ENCODE measurements around the gene TMEM235.
"Not testable (repeated sequence)": the region's sequence is repeated elsewhere in the genome, so short reads cannot be mapped to it uniquely, and the experiment has no call there.

The TMEM235 gene

GRCh38 chr17:78219396-78220150 lies 11.9 kb upstream of the TMEM235 start:
- DNase-seq = no peak

- no peak for DNase-seq
Measured at GRCh38 chr17:78223061-78223460, 8.4 kb upstream of the TMEM235 start.

GRCh38 chr17:78223765-78224164 lies 7.7 kb upstream of the TMEM235 start:
- no peak for DNase-seq

GRCh38 chr17:78224231-78225087 lies 7.0 kb upstream of the TMEM235 start:
- DNase-seq = no peak

- no peak for DNase-seq
Measured at GRCh38 chr17:78225088-78225865, 6.2 kb upstream of the TMEM235 start.

- no peak for DNase-seq
Measured at GRCh38 chr17:78226055-78226758, 5.2 kb upstream of the TMEM235 start.

DNA sequence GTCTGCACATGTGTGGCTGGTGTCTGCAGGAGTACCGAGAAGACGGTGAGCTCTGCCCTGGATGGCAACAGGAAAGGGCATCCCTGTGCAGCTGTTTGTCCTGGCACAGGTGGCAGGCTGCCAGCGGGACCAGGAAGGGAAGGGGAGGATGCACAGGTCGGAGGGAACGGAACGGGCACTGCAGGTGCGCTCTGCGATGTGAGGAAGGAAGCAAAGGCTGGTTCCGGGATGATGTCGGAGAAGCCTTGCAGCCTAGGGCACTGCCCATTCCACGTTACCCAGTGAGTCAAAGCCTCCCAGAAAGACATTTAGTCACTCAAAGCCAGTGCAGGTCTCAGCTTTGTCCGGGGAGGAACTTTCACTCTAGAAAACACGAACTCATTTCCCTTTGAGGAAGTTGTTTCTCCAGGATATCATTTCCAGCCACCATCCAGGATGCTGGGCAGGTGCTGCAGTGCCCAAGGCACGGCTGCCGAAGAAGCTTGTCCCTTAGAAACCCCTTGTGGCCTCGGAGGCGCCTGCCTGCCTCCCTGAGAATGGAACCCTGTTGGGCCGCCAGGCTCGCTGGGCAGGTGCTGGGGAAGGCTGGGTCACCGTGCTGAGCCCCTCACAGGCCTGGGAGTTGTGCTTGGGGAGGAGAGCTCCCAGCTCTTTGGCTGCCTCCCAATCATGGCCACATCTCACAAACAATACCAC lies 4.5 kb upstream of the TMEM235 start:
- no peak for DNase-seq

- DNase-seq = no peak
Measured at GRCh38 chr17:78227455-78227916, 3.9 kb upstream of the TMEM235 start.

- no peak for DNase-seq
Measured at GRCh38 chr17:78228176-78228575, 3.3 kb upstream of the TMEM235 start.

- no peak for DNase-seq
Measured at GRCh38 chr17:78230252-78230962, 1.0 kb upstream of the TMEM235 start.

GRCh38 chr17:78231991-78232858 lies 794 bp downstream of the TMEM235 start:
- DNase-seq = no peak

DNA sequence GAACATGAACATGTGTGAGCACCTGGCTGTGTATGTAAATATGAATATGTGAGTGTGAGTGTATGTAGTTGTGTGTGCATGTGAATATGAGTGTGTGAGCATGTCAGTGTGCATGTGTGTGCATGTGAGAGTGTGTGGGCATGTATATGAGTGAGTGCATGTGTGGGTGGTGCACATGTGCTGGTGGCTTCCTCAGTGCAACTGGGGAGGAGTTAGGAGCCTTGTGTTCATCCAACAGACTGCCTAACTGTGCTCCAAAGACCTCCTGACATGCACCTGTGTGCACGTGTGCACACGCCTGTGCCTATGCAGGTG lies 1.4 kb downstream of the TMEM235 start:
- no peak for DNase-seq

DNA sequence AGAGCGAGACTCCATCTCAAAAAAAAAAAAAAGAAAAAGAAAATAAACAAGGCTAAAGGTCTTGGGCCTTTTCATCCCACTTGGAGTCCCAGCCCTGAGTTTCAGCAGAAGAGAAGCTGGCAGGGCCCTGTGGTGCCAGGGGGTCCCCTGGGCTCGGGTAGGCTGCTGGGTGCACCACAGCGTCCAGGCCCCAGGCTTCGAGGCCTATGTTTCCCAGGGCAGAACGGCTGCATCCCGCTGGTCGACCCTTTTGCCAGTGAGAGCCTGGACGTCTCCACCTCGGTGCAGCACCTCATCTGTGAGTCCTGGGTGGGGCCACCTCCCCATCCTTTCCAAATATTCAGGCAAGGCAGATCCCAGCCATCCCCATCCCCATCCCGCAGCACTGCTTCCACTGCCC lies 2.2 kb downstream of the TMEM235 start:
- no peak for DNase-seq

GRCh38 chr17:78234261-78234865 lies 2.9 kb downstream of the TMEM235 start:
- DNase-seq = no peak

- not testable (repeated sequence) for DNase-seq
Measured at GRCh38 chr17:78235022-78235421, 3.6 kb downstream of the TMEM235 start.

- DNase-seq = no peak
Measured at GRCh38 chr17:78235885-78236284, 4.5 kb downstream of the TMEM235 start.

DNA sequence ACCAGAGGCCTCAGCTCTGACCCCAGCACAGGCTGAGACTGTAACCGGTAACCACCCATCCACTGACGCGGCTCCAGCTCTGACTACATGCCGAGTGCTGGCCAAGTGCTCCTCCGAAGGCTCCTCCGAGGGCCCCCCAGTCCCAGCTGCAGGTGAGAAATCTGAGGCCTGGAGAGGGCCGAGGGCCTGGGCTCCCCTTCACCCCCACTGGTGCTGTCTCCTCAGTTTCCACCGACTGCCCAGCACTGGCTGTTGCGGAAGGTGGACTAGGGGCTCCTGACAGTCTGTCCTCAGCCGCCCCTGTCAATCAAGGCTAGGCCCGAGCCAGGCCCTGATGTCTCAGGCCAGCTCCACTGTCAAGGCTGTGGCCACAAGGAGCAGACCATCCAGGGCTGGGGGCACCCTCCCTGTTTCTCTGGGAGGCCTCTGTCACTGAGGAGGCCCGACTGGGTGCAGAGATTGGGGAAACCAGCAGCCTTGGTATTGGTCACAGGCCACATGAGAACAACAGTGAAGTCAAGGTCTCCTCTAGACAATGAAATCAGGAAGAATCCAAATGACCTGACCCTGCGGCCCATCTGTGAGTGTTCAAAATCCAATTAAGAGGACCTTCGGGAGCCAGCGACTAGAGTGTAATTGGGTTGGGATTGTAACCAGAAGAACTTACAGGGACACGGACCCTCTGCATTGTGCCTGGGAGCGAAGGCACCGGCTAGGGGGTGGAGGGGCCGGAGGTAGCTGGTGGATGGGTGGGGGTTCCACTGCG lies 5.1 kb downstream of the TMEM235 start:
- no peak for DNase-seq

DNA sequence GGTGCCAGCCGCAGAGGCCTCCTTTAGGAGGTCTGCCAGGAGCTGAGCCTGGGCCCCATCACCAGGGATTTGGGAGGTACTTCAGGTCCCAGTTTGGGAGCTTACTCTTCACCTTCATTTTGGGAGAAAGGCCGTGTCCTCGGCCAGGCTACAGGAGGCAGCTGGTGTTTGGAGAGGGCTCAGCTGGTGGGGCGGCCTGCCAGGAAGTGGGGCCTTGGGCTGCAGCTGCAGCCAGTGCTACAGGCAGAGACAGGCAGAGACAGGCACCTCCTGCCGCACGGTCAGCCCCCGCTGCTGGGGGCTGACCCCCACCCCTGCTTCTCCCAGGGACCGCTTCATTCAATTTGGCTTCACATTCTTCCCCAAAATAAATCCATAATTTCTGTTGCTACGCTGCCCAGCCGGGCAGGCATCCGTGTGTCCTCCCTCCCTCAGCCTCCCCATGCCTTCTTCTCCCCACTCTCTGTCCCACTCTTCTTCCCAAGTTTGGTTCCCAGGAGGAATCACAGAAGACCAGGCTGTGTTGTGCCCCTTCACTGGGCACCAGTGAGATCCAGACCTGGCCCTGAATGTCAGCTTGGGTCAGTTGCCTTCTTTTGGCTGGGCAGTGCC lies 6.1 kb downstream of the TMEM235 start:
- no peak for DNase-seq
